Measurements from ENCODE around the gene KCTD7. TPM values are rescaled to one million over a fixed set of nuclear protein-coding genes. Genes with fewer than 3 reads are reported as not detected.
A peak's percentile ranks its signal among the peaks of the same experiment; 100 is the strongest.

Gene KCTD7
- total and polyA plus RNA-seq, 2 of the 13 experiments (the other 11 are each of a cell fraction or from before 2014, with no cell fraction given), result 7.3 to 13.5 TPM

DNA sequence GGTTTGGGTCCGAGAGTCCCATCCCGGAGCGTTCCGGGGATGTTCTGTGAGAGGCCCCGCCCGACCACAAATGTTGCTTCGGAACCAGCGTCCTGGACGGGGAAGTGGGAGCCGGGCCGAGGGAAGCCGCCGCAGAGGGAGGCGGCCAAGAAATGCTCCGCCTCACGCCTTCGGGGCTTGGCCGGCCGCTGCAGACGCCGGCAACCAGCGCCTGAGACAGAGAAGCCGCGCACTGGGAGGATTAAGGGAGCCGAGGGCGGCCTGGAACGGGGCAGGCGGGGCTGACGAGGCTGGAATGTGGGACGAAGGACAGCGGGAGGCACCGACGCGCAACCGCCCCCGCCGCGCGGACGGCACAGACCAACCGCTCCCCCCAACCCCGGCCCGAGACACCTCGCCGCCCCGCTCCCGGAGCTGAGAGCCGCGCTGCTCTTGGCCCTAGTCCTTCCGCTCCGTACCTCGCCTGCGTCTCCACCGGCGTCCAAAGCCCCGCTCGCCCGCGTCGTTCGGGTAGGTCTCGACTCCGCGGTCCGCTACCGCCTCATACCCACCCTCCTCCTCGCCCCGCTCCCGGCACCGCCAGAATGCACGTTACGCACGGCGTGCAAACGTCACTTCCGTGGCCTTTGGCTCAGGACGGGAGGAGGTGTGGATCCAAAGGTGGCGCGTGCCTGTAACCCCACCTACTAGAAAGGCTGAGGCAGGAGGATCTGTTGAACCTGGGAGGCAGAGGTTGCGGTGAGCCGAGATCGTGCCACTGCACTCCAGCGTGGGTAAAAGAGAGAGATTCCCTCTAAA, 36.7 kb upstream of the KCTD7 start (continued):
- TF ChIP-seq, protein P1, sequence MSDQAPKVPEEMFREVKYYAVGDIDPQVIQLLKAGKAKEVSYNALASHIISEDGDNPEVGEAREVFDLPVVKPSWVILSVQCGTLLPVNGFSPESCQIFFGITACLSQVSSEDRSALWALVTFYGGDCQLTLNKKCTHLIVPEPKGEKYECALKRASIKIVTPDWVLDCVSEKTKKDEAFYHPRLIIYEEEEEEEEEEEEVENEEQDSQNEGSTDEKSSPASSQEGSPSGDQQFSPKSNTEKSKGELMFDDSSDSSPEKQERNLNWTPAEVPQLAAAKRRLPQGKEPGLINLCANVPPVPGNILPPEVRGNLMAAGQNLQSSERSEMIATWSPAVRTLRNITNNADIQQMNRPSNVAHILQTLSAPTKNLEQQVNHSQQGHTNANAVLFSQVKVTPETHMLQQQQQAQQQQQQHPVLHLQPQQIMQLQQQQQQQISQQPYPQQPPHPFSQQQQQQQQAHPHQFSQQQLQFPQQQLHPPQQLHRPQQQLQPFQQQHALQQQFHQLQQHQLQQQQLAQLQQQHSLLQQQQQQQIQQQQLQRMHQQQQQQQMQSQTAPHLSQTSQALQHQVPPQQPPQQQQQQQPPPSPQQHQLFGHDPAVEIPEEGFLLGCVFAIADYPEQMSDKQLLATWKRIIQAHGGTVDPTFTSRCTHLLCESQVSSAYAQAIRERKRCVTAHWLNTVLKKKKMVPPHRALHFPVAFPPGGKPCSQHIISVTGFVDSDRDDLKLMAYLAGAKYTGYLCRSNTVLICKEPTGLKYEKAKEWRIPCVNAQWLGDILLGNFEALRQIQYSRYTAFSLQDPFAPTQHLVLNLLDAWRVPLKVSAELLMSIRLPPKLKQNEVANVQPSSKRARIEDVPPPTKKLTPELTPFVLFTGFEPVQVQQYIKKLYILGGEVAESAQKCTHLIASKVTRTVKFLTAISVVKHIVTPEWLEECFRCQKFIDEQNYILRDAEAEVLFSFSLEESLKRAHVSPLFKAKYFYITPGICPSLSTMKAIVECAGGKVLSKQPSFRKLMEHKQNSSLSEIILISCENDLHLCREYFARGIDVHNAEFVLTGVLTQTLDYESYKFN (CRISPR knock-in tag; conservative IDR thresholded peaks at IDR 0.05), result peak; percentile 54
- TF ChIP-seq GATAD2A (CRISPR knock-in tag; IDR thresholded peaks at IDR 0.05), result peak; percentile 47; the same call in 1 of the 2 replicates
- peak; percentile 93 for TF ChIP-seq CREM (IDR thresholded peaks at IDR 0.05)
- no peak for TF ChIP-seq CREM (CRISPR knock-in tag; IDR thresholded peaks at IDR 0.05)
- TF ChIP-seq, protein P2, sequence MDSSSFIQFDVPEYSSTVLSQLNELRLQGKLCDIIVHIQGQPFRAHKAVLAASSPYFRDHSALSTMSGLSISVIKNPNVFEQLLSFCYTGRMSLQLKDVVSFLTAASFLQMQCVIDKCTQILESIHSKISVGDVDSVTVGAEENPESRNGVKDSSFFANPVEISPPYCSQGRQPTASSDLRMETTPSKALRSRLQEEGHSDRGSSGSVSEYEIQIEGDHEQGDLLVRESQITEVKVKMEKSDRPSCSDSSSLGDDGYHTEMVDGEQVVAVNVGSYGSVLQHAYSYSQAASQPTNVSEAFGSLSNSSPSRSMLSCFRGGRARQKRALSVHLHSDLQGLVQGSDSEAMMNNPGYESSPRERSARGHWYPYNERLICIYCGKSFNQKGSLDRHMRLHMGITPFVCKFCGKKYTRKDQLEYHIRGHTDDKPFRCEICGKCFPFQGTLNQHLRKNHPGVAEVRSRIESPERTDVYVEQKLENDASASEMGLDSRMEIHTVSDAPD (CRISPR knock-in tag; IDR thresholded peaks at IDR 0.05), result no peak; the same call in 1 of the 2 replicates
- peak; percentile 52; the same call in 1 of the 2 replicates for TF ChIP-seq ZNF383 (CRISPR knock-in tag; IDR thresholded peaks at IDR 0.05; ENCODE audit: borderline replicate concordance)
- peak; percentile 21; the same call in 1 of the 2 replicates for TF ChIP-seq ZNF790 (CRISPR knock-in tag; IDR thresholded peaks at IDR 0.05; ENCODE audit: borderline replicate concordance)
- TF ChIP-seq, protein P3, sequence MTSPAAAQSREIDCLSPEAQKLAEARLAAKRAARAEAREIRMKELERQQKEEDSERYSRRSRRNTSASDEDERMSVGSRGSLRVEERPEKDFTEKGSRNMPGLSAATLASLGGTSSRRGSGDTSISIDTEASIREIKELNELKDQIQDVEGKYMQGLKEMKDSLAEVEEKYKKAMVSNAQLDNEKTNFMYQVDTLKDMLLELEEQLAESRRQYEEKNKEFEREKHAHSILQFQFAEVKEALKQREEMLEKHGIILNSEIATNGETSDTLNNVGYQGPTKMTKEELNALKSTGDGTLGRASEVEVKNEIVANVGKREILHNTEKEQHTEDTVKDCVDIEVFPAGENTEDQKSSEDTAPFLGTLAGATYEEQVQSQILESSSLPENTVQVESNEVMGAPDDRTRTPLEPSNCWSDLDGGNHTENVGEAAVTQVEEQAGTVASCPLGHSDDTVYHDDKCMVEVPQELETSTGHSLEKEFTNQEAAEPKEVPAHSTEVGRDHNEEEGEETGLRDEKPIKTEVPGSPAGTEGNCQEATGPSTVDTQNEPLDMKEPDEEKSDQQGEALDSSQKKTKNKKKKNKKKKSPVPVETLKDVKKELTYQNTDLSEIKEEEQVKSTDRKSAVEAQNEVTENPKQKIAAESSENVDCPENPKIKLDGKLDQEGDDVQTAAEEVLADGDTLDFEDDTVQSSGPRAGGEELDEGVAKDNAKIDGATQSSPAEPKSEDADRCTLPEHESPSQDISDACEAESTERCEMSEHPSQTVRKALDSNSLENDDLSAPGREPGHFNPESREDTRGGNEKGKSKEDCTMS (CRISPR knock-in tag; conservative IDR thresholded peaks at IDR 0.05), result no peak
- TF ChIP-seq TRIM24 (CRISPR knock-in tag; IDR thresholded peaks at IDR 0.05), result no peak
- TF ChIP-seq, protein P4, sequence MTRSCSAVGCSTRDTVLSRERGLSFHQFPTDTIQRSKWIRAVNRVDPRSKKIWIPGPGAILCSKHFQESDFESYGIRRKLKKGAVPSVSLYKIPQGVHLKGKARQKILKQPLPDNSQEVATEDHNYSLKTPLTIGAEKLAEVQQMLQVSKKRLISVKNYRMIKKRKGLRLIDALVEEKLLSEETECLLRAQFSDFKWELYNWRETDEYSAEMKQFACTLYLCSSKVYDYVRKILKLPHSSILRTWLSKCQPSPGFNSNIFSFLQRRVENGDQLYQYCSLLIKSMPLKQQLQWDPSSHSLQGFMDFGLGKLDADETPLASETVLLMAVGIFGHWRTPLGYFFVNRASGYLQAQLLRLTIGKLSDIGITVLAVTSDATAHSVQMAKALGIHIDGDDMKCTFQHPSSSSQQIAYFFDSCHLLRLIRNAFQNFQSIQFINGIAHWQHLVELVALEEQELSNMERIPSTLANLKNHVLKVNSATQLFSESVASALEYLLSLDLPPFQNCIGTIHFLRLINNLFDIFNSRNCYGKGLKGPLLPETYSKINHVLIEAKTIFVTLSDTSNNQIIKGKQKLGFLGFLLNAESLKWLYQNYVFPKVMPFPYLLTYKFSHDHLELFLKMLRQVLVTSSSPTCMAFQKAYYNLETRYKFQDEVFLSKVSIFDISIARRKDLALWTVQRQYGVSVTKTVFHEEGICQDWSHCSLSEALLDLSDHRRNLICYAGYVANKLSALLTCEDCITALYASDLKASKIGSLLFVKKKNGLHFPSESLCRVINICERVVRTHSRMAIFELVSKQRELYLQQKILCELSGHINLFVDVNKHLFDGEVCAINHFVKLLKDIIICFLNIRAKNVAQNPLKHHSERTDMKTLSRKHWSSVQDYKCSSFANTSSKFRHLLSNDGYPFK (CRISPR knock-in tag; IDR thresholded peaks at IDR 0.05; ENCODE audit: borderline replicate concordance), result peak; percentile 84; the same call in 1 of the 2 replicates
- no peak for TF ChIP-seq FOXA1 (IDR thresholded peaks at IDR 0.05)
- peak; percentile 61 for TF ChIP-seq FOXA1 (CRISPR knock-in tag; IDR thresholded peaks at IDR 0.05)
- TF ChIP-seq, protein P5, sequence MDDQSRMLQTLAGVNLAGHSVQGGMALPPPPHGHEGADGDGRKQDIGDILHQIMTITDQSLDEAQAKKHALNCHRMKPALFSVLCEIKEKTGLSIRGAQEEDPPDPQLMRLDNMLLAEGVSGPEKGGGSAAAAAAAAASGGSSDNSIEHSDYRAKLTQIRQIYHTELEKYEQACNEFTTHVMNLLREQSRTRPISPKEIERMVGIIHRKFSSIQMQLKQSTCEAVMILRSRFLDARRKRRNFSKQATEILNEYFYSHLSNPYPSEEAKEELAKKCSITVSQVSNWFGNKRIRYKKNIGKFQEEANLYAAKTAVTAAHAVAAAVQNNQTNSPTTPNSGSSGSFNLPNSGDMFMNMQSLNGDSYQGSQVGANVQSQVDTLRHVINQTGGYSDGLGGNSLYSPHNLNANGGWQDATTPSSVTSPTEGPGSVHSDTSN (CRISPR knock-in tag; IDR thresholded peaks at IDR 0.05; ENCODE audit: borderline replicate concordance), result 0 out of 2 replicates have a peak, but pooled peaks have one; percentile 24
- TF ChIP-seq HNF4A (CRISPR knock-in tag; IDR thresholded peaks at IDR 0.05), result peak; percentile 36
- peak; percentile 33; the same call in 1 of the 2 replicates for TF ChIP-seq FOXO1 (CRISPR knock-in tag; IDR thresholded peaks at IDR 0.05)

Measured in HepG2 (cell line).